Coronary artery (tissue), 2 donors: ENCODE data around the gene UGT2B15.
"Not testable (repeated sequence)": the region's sequence is repeated elsewhere in the genome, so short reads cannot be mapped to it uniquely, and the experiment has no call there.

Experiments used
- DNase-seq: peaks from one replicate; pipeline ENCODE4 v3.0.0-alpha.2; 2017; ENCODE audit warnings: low spot score
- H3K27ac ChIP-seq, 2 donors: fragments of 200-600 bp; sonication (generic); one replicate each; pipeline ENCODE4 v1.5.1; 2016 to 2019
- H3K4me3 ChIP-seq: fragments of 200-600 bp; sonication (generic); 2 replicates; pipeline ENCODE4 v1.5.1; 2016; ENCODE audit warnings: mild to moderate bottlenecking, moderate library complexity
- TF ChIP-seq, protein P1 (sequence below): fragments of 200-600 bp; sonication (generic); IDR thresholded peaks from one replicate; pipeline ENCODE4 v1.5.1; 2019; ENCODE audit warnings: antibody characterized with exemption

UGT2B15 gene

DNA sequence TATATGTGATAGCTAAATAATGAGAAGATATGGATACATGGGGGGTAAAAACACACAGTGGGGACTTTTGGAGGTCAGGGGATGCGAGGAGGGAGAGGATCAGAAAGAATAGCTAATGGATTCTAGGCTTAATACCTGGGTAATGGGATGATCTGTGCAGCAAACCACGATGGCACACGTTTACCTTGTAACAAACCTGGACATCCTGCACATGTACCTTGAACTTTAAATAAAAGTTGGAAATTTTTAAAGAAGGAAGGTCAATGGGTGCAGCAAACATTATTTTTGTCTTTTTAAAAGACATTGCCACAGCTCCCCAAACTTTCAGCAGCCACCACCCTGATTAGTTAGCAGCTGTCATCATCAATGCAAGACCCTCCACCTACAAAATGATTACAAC lies 29.7 kb upstream of the UGT2B15 start:
- TF ChIP-seq, protein P1, sequence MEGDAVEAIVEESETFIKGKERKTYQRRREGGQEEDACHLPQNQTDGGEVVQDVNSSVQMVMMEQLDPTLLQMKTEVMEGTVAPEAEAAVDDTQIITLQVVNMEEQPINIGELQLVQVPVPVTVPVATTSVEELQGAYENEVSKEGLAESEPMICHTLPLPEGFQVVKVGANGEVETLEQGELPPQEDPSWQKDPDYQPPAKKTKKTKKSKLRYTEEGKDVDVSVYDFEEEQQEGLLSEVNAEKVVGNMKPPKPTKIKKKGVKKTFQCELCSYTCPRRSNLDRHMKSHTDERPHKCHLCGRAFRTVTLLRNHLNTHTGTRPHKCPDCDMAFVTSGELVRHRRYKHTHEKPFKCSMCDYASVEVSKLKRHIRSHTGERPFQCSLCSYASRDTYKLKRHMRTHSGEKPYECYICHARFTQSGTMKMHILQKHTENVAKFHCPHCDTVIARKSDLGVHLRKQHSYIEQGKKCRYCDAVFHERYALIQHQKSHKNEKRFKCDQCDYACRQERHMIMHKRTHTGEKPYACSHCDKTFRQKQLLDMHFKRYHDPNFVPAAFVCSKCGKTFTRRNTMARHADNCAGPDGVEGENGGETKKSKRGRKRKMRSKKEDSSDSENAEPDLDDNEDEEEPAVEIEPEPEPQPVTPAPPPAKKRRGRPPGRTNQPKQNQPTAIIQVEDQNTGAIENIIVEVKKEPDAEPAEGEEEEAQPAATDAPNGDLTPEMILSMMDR = no peak
- Histone ChIP-seq H3K4me3 (no peak overlapping the region), H3K27ac (no peak overlapping the region)
- no peak for DNase-seq

GRCh38 chr4:68693325-68694075 lies 23.0 kb upstream of the UGT2B15 start:
- Histone ChIP-seq H3K4me3 (no peak overlapping the region), H3K27ac (no peak overlapping the region)
- TF ChIP-seq, protein P1 = no peak
- no peak for DNase-seq

GRCh38 chr4:68691186-68691585 lies 20.7 kb upstream of the UGT2B15 start:
- Histone ChIP-seq H3K27ac (no peak overlapping the region), H3K4me3 (no peak overlapping the region)
- no peak for DNase-seq
- TF ChIP-seq, protein P1 = no peak

- Histone ChIP-seq H3K27ac (no peak overlapping the region), H3K4me3 (no peak overlapping the region)
- DNase-seq = no peak
- TF ChIP-seq, protein P1 = no peak
These were observed 12.6 kb upstream of the UGT2B15 start for GRCh38 chr4:68683034-68683433.

- H3K27ac ChIP-seq, DNase-seq, H3K4me3 ChIP-seq: not testable (repeated sequence)
These were observed 10.8 kb upstream of the UGT2B15 start for GRCh38 chr4:68681298-68681697.

GRCh38 chr4:68673143-68673542 lies 2.7 kb upstream of the UGT2B15 start:
- no peak for DNase-seq
- no peak overlapping the region for H3K27ac ChIP-seq
- TF ChIP-seq, protein P1 = no peak
- no peak overlapping the region for H3K4me3 ChIP-seq

- DNase-seq, H3K4me3 ChIP-seq, H3K27ac ChIP-seq: not testable (repeated sequence)
These were observed 765 bp upstream of the UGT2B15 start for GRCh38 chr4:68671217-68671616.

- not testable (repeated sequence) for DNase-seq, H3K4me3 ChIP-seq, H3K27ac ChIP-seq
These were observed 1.8 kb downstream of the UGT2B15 start for GRCh38 chr4:68668537-68669163.

DNA sequence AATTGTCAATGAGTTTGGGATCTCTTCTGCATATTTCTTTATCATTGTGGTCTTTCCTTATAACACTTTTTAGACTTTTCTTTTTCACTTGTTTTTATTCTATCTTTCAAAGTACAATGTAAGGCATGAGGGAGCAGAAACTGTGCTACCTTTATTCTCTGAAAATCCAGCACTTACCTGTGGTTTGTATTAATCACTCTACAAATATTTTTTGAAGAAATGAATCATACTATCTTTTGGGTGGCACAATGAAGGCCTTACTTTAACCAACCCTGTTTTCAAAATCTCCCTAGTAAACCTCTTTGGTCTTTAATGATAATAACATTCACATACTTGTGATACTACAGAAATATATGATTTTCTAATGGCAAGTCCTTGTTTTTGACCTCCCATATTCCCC lies 2.9 kb downstream of the UGT2B15 start:
- DNase-seq = not testable (repeated sequence)

GRCh38 chr4:68664721-68665120 lies 5.7 kb downstream of the UGT2B15 start:
- H3K27ac ChIP-seq, H3K4me3 ChIP-seq, DNase-seq: not testable (repeated sequence)

More for the DNA sequence above, 2.9 kb downstream of the UGT2B15 start:
- not testable (repeated sequence) for H3K27ac ChIP-seq, H3K4me3 ChIP-seq

- not testable (repeated sequence) for DNase-seq
These were observed 7.4 kb downstream of the UGT2B15 start for GRCh38 chr4:68662836-68663574.

More at GRCh38 chr4:68662836-68663574, 7.4 kb downstream of the UGT2B15 start:
- not testable (repeated sequence) for H3K27ac ChIP-seq, H3K4me3 ChIP-seq
